H1 (cell line): ENCODE results near the gene KCNQ2. TPM values are rescaled to one million over a fixed set of nuclear protein-coding genes. Genes with fewer than 3 reads are reported as not detected.

Experiments used
- KDM4A ChIP-seq: IDR thresholded peaks from one replicate; pipeline ENCODE4 v1.7.1; 2012; ENCODE audit warnings: low read depth, mild to moderate bottlenecking, moderate library complexity, low read length, inconsistent platforms; ENCODE audit not compliant: severe bottlenecking
- SIN3A ChIP-seq, 2 experiments: IDR thresholded peaks in 1 of 2; conservative IDR thresholded peaks in 1 of 2; 2 replicates each; pipeline ENCODE4 v1.6.1; 2011 to 2012; ENCODE audit warnings: low read length in 2 of 2, improper control_type of control experiment in 1 of 2, low read depth in 1 of 2, mild to moderate bottlenecking in 1 of 2
- polyA plus RNA-seq, 7 experiments: library from polyadenylated mRNA; depleted of rRNA in 3 of 7; stranded (reverse) in 5 of 7; unstranded in 2 of 7; fragments of >200 nt in 5 of 7; fragments of 200-250 nt in 2 of 7; gene quantifications; 1 replicate in 5 of 7; 2 replicates in 1 of 7; 4 replicates in 1 of 7; pipeline versions ENCODE4 v1.2.1 to v1.2.3, GENCODE V29; 2011 to 2013; ENCODE audit warnings: missing spikeins in 2 of 7, mixed read lengths in 2 of 7
- total RNA-seq: library from RNA; stranded (reverse); fragmentation: NEBNext Ultra II Directional; extraction: Animal tissue kit (Norgen Biotek cat#: 25700); gene quantifications from 2 replicates; pipeline ENCODE4 v1.2.1, GENCODE V29; 2021

The KCNQ2 gene
- total and polyA plus RNA-seq, 2 of the 8 experiments (the other 6 are each of a cell fraction or from before 2014, with no cell fraction given) = 82.6 to 243 TPM

- TF ChIP-seq SIN3A (conservative IDR thresholded peaks at IDR 0.05 in 1 of 2, IDR thresholded peaks at IDR 0.05 in 1 of 2; ENCODE audit: low read depth in 1 of 2, low read length in 2 of 2) (0 out of 4 replicates have a peak, but pooled peaks of 1 of the 2 experiments have one; percentile 15), KDM4A (peak; percentile 73)
Observed at GRCh38 chr20:63471981-63472831, at the start of gene KCNQ2 (continued).
